ENCODE data around the gene ARMC10. TPM values are rescaled to one million over a fixed set of nuclear protein-coding genes. Genes with fewer than 3 reads are reported as not detected.
"Not testable (repeated sequence)": the region's sequence is repeated elsewhere in the genome, so short reads cannot be mapped to it uniquely, and the experiment has no call there.

ARMC10 gene
- 26.5 TPM for polyA plus RNA-seq (2013, experiment 1 of 2)
- polyA plus RNA-seq (2013, experiment 2 of 2): 27.7 TPM

DNA sequence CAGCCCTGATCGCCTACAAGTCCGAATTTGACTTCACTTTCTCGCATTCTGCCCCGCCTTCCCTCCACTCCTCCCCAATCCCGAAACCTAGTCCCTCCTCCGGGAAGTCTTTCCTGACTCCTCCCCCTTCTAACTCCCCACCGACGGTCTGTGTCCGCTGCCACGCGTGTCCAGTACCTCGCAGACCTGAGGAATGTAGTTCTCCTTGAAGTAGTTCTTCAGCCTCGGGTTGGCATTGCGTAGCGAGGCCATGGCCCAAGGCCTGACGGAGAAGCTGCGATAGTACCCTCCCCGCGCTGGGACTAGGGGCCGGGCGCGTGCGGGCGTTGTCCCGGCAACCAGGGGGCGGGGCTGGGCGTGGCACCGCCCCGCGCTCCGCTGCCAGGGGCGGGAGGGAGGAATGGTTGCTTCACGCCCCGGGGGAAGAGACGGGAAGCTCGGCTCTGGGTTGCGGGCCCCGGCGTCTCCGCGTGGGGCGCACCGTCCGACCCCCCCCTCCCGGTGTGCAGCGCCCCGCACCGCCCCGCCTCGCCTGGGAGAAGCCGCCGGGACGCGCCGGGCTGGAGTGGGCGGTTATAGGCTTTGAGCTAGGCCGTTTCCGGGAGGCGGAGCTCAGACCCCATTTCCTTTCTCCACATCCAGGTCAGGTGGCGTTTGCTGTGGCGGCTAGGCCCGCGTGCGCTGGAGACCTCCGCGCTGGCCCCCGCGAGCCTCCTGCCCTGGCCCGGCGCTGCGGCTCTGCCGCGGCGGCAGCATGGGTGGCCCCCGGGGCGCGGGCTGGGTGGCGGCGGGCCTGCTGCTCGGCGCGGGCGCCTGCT lies at the start of gene ARMC10, which contains the start of gene FBXL13:
Gene ARMC10, plus strand, starts transcription at position 622 of the 818 bp plus-strand sequence. Its CDS starts 133 bp downstream, at position 755.
Gene FBXL13, minus strand, starts transcription at position 278 of the 818 bp plus-strand sequence.
- no peak within 1 kb of the TSS for H4K5ac ChIP-seq (ENCODE audit: low read length)
- H3K56ac ChIP-seq (ENCODE audit: low read length): peak within 1 kb of the TSS; percentile 92
- H2BK15ac ChIP-seq (replicated peaks; ENCODE audit: low read depth): no peak within 1 kb of the TSS
- H3K4me1 ChIP-seq (ENCODE audit: control insufficient read depth, low read depth, low read length): peaks cover 3% of the 10 kb centered on the region
- peaks cover 5% of the 10 kb centered on the region for H3K79me1 ChIP-seq (ENCODE audit: low read length)
- peaks cover 9% of the 10 kb centered on the region for H3K79me2 ChIP-seq (ENCODE audit: control insufficient read depth, insufficient read depth, low read length)
- DNase-seq: peak; percentile 93
- peak within 1 kb of the TSS; percentile 95 for H3K27ac ChIP-seq (ENCODE audit: low read depth, low read length)
- no peak within 1 kb of the TSS for H3K23ac ChIP-seq (ENCODE audit: low read length)
- H2BK5ac ChIP-seq (ENCODE audit: low read length): no peak within 1 kb of the TSS
- H3K4me3 ChIP-seq (ENCODE audit: low read length): peak within 1 kb of the TSS; percentile 97
- WGBS (ENCODE audit: extremely low coverage, insufficient coverage, low lambda C conversion rate): no CpG with 5 or more reads among the region's 83 CpGs
- peak within 1 kb of the TSS; percentile 79 for H3K18ac ChIP-seq (ENCODE audit: low read length)
- peak within 1 kb of the TSS; percentile 76 for H3K4me2 ChIP-seq (ENCODE audit: low read length)
- H4K8ac ChIP-seq (ENCODE audit: low read depth, low read length): no peak within 1 kb of the TSS
- H2BK120ac ChIP-seq (ENCODE audit: low read depth, low read length): no peak within 1 kb of the TSS
- peak within 1 kb of the TSS; percentile 68 for H3K9ac ChIP-seq (ENCODE audit: low read length)
- H3K27me3 ChIP-seq (ENCODE audit: insufficient read depth, low read length, poor library complexity): no peaks in the 10 kb centered on the region
- H2AK5ac ChIP-seq (ENCODE audit: low read length): no peak within 1 kb of the TSS
- peak within 1 kb of the TSS; percentile 70 for H3K4ac ChIP-seq (ENCODE audit: low read depth, low read length)
- no peaks in the 10 kb centered on the region for H3K36me3 ChIP-seq (ENCODE audit: control insufficient read depth, insufficient read depth, low read length)

DNA sequence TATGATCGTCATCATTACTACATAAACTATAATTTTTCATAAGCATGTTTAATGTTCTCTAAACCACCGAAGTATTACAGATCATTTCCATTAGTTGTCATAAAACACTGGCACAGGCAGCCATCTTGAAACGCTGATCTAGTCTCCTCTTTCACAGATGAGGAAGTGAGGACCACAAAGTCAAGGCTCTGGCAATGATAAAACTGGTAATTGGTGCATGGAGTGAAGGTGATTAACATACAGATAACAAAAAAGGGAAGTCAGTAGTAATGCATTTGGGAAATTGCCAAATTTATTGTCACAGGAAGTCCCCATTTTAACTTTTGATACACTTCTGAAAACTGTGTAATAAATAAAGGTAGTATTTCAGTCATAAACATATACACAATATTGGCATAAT lies 49.6 kb upstream of the ARMC10 start:
- no peaks in the 10 kb centered on the region for H3K79me2 ChIP-seq (ENCODE audit: control insufficient read depth, insufficient read depth, low read length)
- H3K79me1 ChIP-seq (ENCODE audit: low read length): no peaks in the 10 kb centered on the region
- WGBS (ENCODE audit: extremely low coverage, insufficient coverage, low lambda C conversion rate): no CpG with 5 or more reads among the region's 3 CpGs
- no peak overlapping the region for H3K4me2 ChIP-seq (ENCODE audit: low read length)
- H3K4me3 ChIP-seq (ENCODE audit: low read length): no peak overlapping the region
- H2BK120ac ChIP-seq (ENCODE audit: low read depth, low read length): no peak overlapping the region
- no peak overlapping the region for H3K4ac ChIP-seq (ENCODE audit: low read depth, low read length)
- H3K56ac ChIP-seq (ENCODE audit: low read length): no peak overlapping the region
- H2AK5ac ChIP-seq (ENCODE audit: low read length): no peak overlapping the region
- no peaks in the 10 kb centered on the region for H3K27me3 ChIP-seq (ENCODE audit: insufficient read depth, low read length, poor library complexity)
- no peak overlapping the region for H3K18ac ChIP-seq (ENCODE audit: low read length)
- H3K9ac ChIP-seq (ENCODE audit: low read length): no peak overlapping the region
- H2BK5ac ChIP-seq (ENCODE audit: low read length): no peak overlapping the region
- H3K4me1 ChIP-seq (ENCODE audit: control insufficient read depth, low read depth, low read length): no peaks in the 10 kb centered on the region
- H3K27ac ChIP-seq (ENCODE audit: low read depth, low read length): no peak overlapping the region
- no peaks in the 10 kb centered on the region for H3K36me3 ChIP-seq (ENCODE audit: control insufficient read depth, insufficient read depth, low read length)
- no peak overlapping the region for H3K23ac ChIP-seq (ENCODE audit: low read length)
- H2BK15ac ChIP-seq (replicated peaks; ENCODE audit: low read depth): no peak overlapping the region
- no peak overlapping the region for H4K8ac ChIP-seq (ENCODE audit: low read depth, low read length)
- H4K5ac ChIP-seq (ENCODE audit: low read length): no peak overlapping the region
- DNase-seq: no peak

DNA sequence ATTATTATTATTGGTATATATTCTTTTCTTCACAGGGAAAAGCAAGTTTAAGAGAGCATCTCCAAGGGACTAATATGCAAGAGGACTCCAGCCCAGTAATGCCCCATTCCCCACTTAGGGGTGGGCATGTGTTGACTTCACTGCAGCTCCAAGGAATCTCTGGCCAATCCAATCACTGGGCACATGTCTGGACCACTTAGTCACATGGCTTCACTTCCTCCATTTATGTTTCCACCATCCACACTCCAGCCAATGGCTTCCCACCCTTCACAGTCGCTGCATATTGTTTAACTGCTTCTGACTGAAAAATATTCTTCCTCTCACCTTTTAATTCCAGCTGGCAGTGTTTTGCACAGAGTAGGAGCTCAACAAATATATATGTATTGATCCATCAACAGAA lies 43.9 kb upstream of the ARMC10 start:
- no peaks in the 10 kb centered on the region for H3K79me1 ChIP-seq (ENCODE audit: low read length)
- H3K18ac ChIP-seq (ENCODE audit: low read length): no peak overlapping the region
- H2BK5ac ChIP-seq (ENCODE audit: low read length): no peak overlapping the region
- H3K27me3 ChIP-seq (ENCODE audit: insufficient read depth, low read length, poor library complexity): no peaks in the 10 kb centered on the region
- no peak overlapping the region for H3K4me2 ChIP-seq (ENCODE audit: low read length)
- no peak overlapping the region for H3K4me3 ChIP-seq (ENCODE audit: low read length)
- no peak overlapping the region for H2BK120ac ChIP-seq (ENCODE audit: low read depth, low read length)
- no peak overlapping the region for H3K4ac ChIP-seq (ENCODE audit: low read depth, low read length)
- WGBS (ENCODE audit: extremely low coverage, insufficient coverage, low lambda C conversion rate): no CpG with 5 or more reads among the region's 1 CpG
- H3K9ac ChIP-seq (ENCODE audit: low read length): no peak overlapping the region
- H2AK5ac ChIP-seq (ENCODE audit: low read length): no peak overlapping the region
- no peaks in the 10 kb centered on the region for H3K36me3 ChIP-seq (ENCODE audit: control insufficient read depth, insufficient read depth, low read length)
- no peak overlapping the region for H3K23ac ChIP-seq (ENCODE audit: low read length)
- H4K8ac ChIP-seq (ENCODE audit: low read depth, low read length): no peak overlapping the region
- H3K56ac ChIP-seq (ENCODE audit: low read length): no peak overlapping the region
- no peak overlapping the region for H4K5ac ChIP-seq (ENCODE audit: low read length)
- H3K27ac ChIP-seq (ENCODE audit: low read depth, low read length): no peak overlapping the region
- H2BK15ac ChIP-seq (replicated peaks; ENCODE audit: low read depth): no peak overlapping the region
- no peaks in the 10 kb centered on the region for H3K4me1 ChIP-seq (ENCODE audit: control insufficient read depth, low read depth, low read length)
- H3K79me2 ChIP-seq (ENCODE audit: control insufficient read depth, insufficient read depth, low read length): no peaks in the 10 kb centered on the region
- no peak for DNase-seq

DNA sequence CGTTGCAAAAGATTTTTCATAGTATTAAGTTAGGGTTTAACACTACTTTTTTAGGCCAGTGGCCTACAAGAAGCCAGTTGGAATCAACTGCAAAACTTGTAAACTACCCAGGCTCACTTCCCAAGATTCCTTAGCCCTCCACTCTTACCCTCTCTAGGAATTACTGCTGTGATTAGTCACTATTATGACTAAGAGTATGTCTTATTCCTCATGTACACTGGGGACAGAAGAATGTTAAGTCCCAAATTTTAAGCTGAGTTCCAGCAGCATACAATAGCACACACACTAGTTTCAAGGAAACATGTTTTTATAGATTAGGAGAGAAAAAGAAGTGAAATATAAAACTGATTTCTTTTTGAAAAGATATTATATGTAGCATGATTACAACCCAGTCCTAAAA lies 43.2 kb upstream of the ARMC10 start:
- no peaks in the 10 kb centered on the region for H3K27me3 ChIP-seq (ENCODE audit: insufficient read depth, low read length, poor library complexity)

DNA sequence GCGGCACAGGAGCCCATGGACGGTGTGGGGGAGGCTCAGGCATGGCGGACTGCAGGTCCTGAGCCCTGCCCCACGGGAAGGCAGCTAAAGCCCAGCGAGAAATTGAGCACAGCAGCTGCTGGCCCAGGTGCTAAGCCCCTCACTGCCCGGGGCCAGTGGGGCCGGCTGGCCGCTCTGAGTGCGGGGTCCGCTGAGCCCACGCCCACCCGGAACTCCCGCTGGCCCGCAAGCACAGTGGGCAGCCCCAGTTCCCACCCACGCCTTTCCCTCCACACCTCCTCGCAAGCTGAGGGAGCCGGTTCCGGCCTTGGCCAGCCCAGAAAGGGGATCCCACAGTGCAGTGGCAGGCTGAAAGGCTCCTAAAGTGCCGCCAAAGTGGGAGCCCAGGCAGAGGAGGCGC lies 40.6 kb upstream of the ARMC10 start:
- not testable (repeated sequence) for H3K23ac ChIP-seq (ENCODE audit: low read length); H2BK120ac ChIP-seq (ENCODE audit: low read depth, low read length); H2BK15ac ChIP-seq (replicated peaks; ENCODE audit: low read depth); H3K27me3 ChIP-seq (ENCODE audit: insufficient read depth, low read length, poor library complexity); H3K9ac ChIP-seq (ENCODE audit: low read length); H3K56ac ChIP-seq (ENCODE audit: low read length); H3K4me2 ChIP-seq (ENCODE audit: low read length); H3K4me1 ChIP-seq (ENCODE audit: control insufficient read depth, low read depth, low read length); H3K79me1 ChIP-seq (ENCODE audit: low read length); H3K79me2 ChIP-seq (ENCODE audit: control insufficient read depth, insufficient read depth, low read length); H4K5ac ChIP-seq (ENCODE audit: low read length); DNase-seq; H2AK5ac ChIP-seq (ENCODE audit: low read length); H3K27ac ChIP-seq (ENCODE audit: low read depth, low read length); H3K4me3 ChIP-seq (ENCODE audit: low read length); H4K8ac ChIP-seq (ENCODE audit: low read depth, low read length); H3K18ac ChIP-seq (ENCODE audit: low read length); H3K4ac ChIP-seq (ENCODE audit: low read depth, low read length); H2BK5ac ChIP-seq (ENCODE audit: low read length); H3K36me3 ChIP-seq (ENCODE audit: control insufficient read depth, insufficient read depth, low read length)
- no CpG with 5 or more reads among the region's 20 CpGs for WGBS (ENCODE audit: extremely low coverage, insufficient coverage, low lambda C conversion rate)

More for the DNA sequence above, 43.2 kb upstream of the ARMC10 start:
- H3K18ac ChIP-seq (ENCODE audit: low read length): no peak overlapping the region
- H3K4ac ChIP-seq (ENCODE audit: low read depth, low read length): no peak overlapping the region
- no peak overlapping the region for H2AK5ac ChIP-seq (ENCODE audit: low read length)
- no peak overlapping the region for H3K27ac ChIP-seq (ENCODE audit: low read depth, low read length)
- no peak for DNase-seq
- 100% methylated on average over 1 of the region's 1 CpG for WGBS (ENCODE audit: extremely low coverage, insufficient coverage, low lambda C conversion rate)
- no peak overlapping the region for H3K9ac ChIP-seq (ENCODE audit: low read length)
- H3K4me3 ChIP-seq (ENCODE audit: low read length): no peak overlapping the region
- H2BK5ac ChIP-seq (ENCODE audit: low read length): no peak overlapping the region
- H4K8ac ChIP-seq (ENCODE audit: low read depth, low read length): no peak overlapping the region
- H3K56ac ChIP-seq (ENCODE audit: low read length): no peak overlapping the region
- H2BK120ac ChIP-seq (ENCODE audit: low read depth, low read length): no peak overlapping the region
- no peaks in the 10 kb centered on the region for H3K79me2 ChIP-seq (ENCODE audit: control insufficient read depth, insufficient read depth, low read length)
- no peak overlapping the region for H3K23ac ChIP-seq (ENCODE audit: low read length)
- no peak overlapping the region for H2BK15ac ChIP-seq (replicated peaks; ENCODE audit: low read depth)
- H4K5ac ChIP-seq (ENCODE audit: low read length): no peak overlapping the region
- no peak overlapping the region for H3K4me2 ChIP-seq (ENCODE audit: low read length)
- H3K36me3 ChIP-seq (ENCODE audit: control insufficient read depth, insufficient read depth, low read length): no peaks in the 10 kb centered on the region
- no peaks in the 10 kb centered on the region for H3K4me1 ChIP-seq (ENCODE audit: control insufficient read depth, low read depth, low read length)
- H3K79me1 ChIP-seq (ENCODE audit: low read length): no peaks in the 10 kb centered on the region

All from mesendoderm (in vitro differentiated cells).